Mesenchymal stem cell (in vitro differentiated cells and primary cell): Measurements from ENCODE around the gene NECAB3.
"Not testable (repeated sequence)": the region's sequence is repeated elsewhere in the genome, so short reads cannot be mapped to it uniquely, and the experiment has no call there.

ENCODE experiments used
- DNase-seq: peaks from one replicate; pipeline ENCODE4 v3.0.0-alpha.2; 2013
- H2AFZ ChIP-seq: one replicate; pipeline ENCODE4 v1.6.1; 2013; ENCODE audit warnings: low read depth, mild to moderate bottlenecking, control low read depth, inconsistent platforms, low read length, moderate library complexity
- H2AK5ac ChIP-seq: 2 replicates; pipeline ENCODE4 v1.6.1; 2013; ENCODE audit warnings: low read length, moderate library complexity, mild to moderate bottlenecking, inconsistent platforms; ENCODE audit not compliant: severe bottlenecking
- H2BK120ac ChIP-seq: one replicate; pipeline ENCODE4 v1.6.1; 2013; ENCODE audit warnings: low read depth, mild to moderate bottlenecking, inconsistent platforms, low read length, moderate library complexity
- H2BK12ac ChIP-seq, 2 experiments: one replicate each; pipeline ENCODE4 v1.6.1; 2013; ENCODE audit warnings: inconsistent platforms in 2 of 2, low read length in 2 of 2, mild to moderate bottlenecking in 2 of 2, moderate library complexity in 2 of 2, control low read depth in 1 of 2
- H2BK15ac ChIP-seq: one replicate; pipeline ENCODE4 v1.6.1; 2013; ENCODE audit warnings: mild to moderate bottlenecking, low read depth, inconsistent platforms; ENCODE audit not compliant: poor library complexity, severe bottlenecking
- H2BK5ac ChIP-seq: 2 replicates; pipeline ENCODE4 v1.6.1; 2013; ENCODE audit warnings: low read depth, mild to moderate bottlenecking, low read length, control low read depth, inconsistent platforms; ENCODE audit not compliant: poor library complexity, severe bottlenecking
- H3K14ac ChIP-seq, 2 experiments: one replicate each; pipeline ENCODE4 v1.6.1; 2013; ENCODE audit warnings: inconsistent platforms in 2 of 2, low read length in 2 of 2, control low read depth in 1 of 2, mild to moderate bottlenecking in 1 of 2, moderate library complexity in 1 of 2
- H3K18ac ChIP-seq, 2 experiments: one replicate each; pipeline ENCODE4 v1.6.1; 2013; ENCODE audit warnings: inconsistent platforms in 2 of 2, low read length in 2 of 2, control low read depth in 1 of 2, low read depth in 1 of 2, mild to moderate bottlenecking in 1 of 2
- H3K23ac ChIP-seq, 2 experiments: one replicate each; pipeline ENCODE4 v1.6.1; 2013; ENCODE audit warnings: inconsistent platforms in 2 of 2, low read length in 2 of 2, mild to moderate bottlenecking in 2 of 2, moderate library complexity in 2 of 2, control low read depth in 1 of 2
- H3K27ac ChIP-seq: 2 replicates; pipeline ENCODE4 v1.5.1; 2013; ENCODE audit warnings: mild to moderate bottlenecking, moderate library complexity, low read length, control low read depth, inconsistent platforms; ENCODE audit not compliant: poor library complexity, severe bottlenecking
- H3K27me3 ChIP-seq, 2 experiments: 2 replicates each; pipeline versions ENCODE4 v1.6.1 to v1.7.0; 2013; ENCODE audit warnings: low read length in 2 of 2, mild to moderate bottlenecking in 2 of 2, moderate library complexity in 2 of 2, control low read depth in 1 of 2, inconsistent platforms in 1 of 2; ENCODE audit not compliant: control insufficient read depth in 1 of 2, insufficient read depth in 1 of 2
- H3K36me3 ChIP-seq, 2 experiments: 2 replicates each; pipeline versions ENCODE4 v1.6.1 to v1.7.0; 2013; ENCODE audit warnings: low read length in 2 of 2, control low read depth in 1 of 2, inconsistent platforms in 1 of 2, low read depth in 1 of 2, mild to moderate bottlenecking in 1 of 2; ENCODE audit not compliant: insufficient read depth in 2 of 2, control insufficient read depth in 1 of 2
- H3K4ac ChIP-seq, 2 experiments: one replicate each; pipeline ENCODE4 v1.6.1; 2013; ENCODE audit warnings: inconsistent platforms in 2 of 2, low read length in 2 of 2, mild to moderate bottlenecking in 2 of 2, moderate library complexity in 2 of 2, control low read depth in 1 of 2, low read depth in 1 of 2
- H3K4me1 ChIP-seq: 2 replicates; pipeline ENCODE4 v1.6.1; 2013; ENCODE audit warnings: low read depth, low read length, control low read depth; ENCODE audit not compliant: control insufficient read depth, insufficient read depth
- H3K4me2 ChIP-seq: 2 replicates; pipeline ENCODE4 v1.6.1; 2013; ENCODE audit warnings: low read length, mild to moderate bottlenecking, inconsistent platforms; ENCODE audit not compliant: poor library complexity, severe bottlenecking
- H3K4me3 ChIP-seq, 2 experiments: 2 replicates each; pipeline versions ENCODE4 v1.5.1 to v1.7.0; 2013; ENCODE audit warnings: low read length in 2 of 2, mild to moderate bottlenecking in 2 of 2, control low read depth in 1 of 2, low read depth in 1 of 2; ENCODE audit not compliant: insufficient read depth in 1 of 2
- H3K79me1 ChIP-seq: replicated peaks from 2 replicates; pipeline ENCODE4 v1.6.1; 2013; ENCODE audit warnings: mild to moderate bottlenecking, control low read depth, low read length, inconsistent platforms; ENCODE audit not compliant: poor library complexity, severe bottlenecking
- H3K9ac ChIP-seq: 2 replicates; pipeline ENCODE4 v1.7.0; 2013; ENCODE audit warnings: mild to moderate bottlenecking, low read length, moderate library complexity
- H3K9me3 ChIP-seq: 2 replicates; pipeline ENCODE4 v1.7.0; 2013; ENCODE audit warnings: mild to moderate bottlenecking, low read length; ENCODE audit not compliant: control insufficient read depth
- H4K8ac ChIP-seq: one replicate; pipeline ENCODE4 v1.6.1; 2013; ENCODE audit warnings: inconsistent platforms, mild to moderate bottlenecking, low read length, moderate library complexity
- H4K91ac ChIP-seq: one replicate; pipeline ENCODE4 v1.6.1; 2013; ENCODE audit warnings: mild to moderate bottlenecking, low read length, inconsistent platforms
- WGBS: methylation state at CpG from one replicate; pipeline ENCODE4 v1.1.7; 2013; ENCODE audit warnings: mixed read lengths; 5-methylcytosine and 5-hydroxymethylcytosine counted together

Gene NECAB3

GRCh38 chr20:33636776-33637175 is 37.5 kb downstream of the NECAB3 start:
- no peak overlapping the region for H4K91ac ChIP-seq
- no peak overlapping the region for H3K14ac ChIP-seq
- H3K9me3 ChIP-seq, result no peaks in the 10 kb centered on the region
- no peak overlapping the region for H3K18ac ChIP-seq
- no peak overlapping the region for H2BK12ac ChIP-seq
- no peak overlapping the region for H2BK15ac ChIP-seq
- no peak overlapping the region for H3K27ac ChIP-seq
- H3K79me1 ChIP-seq, result no peaks in the 10 kb centered on the region
- H3K23ac ChIP-seq, result no peak overlapping the region
- no peak overlapping the region for H2BK5ac ChIP-seq
- no peak overlapping the region for H3K4me2 ChIP-seq
- no peak overlapping the region for H2BK120ac ChIP-seq
- no peaks in the 10 kb centered on the region for H3K27me3 ChIP-seq
- no peak overlapping the region for H3K9ac ChIP-seq
- H3K4ac ChIP-seq, result no peak overlapping the region
- H2AK5ac ChIP-seq, result no peak overlapping the region
- no peak overlapping the region for H3K4me3 ChIP-seq
- DNase-seq, result no peak
- no peaks in the 10 kb centered on the region for H3K4me1 ChIP-seq
- H4K8ac ChIP-seq, result no peak overlapping the region
- H3K36me3 ChIP-seq, result peaks cover 23 to 75% of the 10 kb centered on the region in 2 experiments
- WGBS, result 97% methylated on average over 1 of the region's 1 CpG
- no peak overlapping the region for H2AFZ ChIP-seq

GRCh38 chr20:33635341-33635740 is 38.9 kb downstream of the NECAB3 start:
- Histone ChIP-seq H2BK5ac (no peak overlapping the region), H3K18ac (no peak overlapping the region), H3K9me3 (no peaks in the 10 kb centered on the region), H2BK15ac (no peak overlapping the region), H3K27me3 (no peaks in the 10 kb centered on the region), H4K91ac (no peak overlapping the region), H3K79me1 (no peaks in the 10 kb centered on the region), H2AFZ (no peak overlapping the region), H3K4me1 (no peaks in the 10 kb centered on the region), H2AK5ac (no peak overlapping the region), H3K27ac (no peak overlapping the region), H4K8ac (no peak overlapping the region), H3K4me2 (no peak overlapping the region), H3K4me3 (no peak overlapping the region), H3K36me3 (peaks cover 27 to 73% of the 10 kb centered on the region in 2 experiments), H2BK120ac (no peak overlapping the region), H3K14ac (no peak overlapping the region), H2BK12ac (no peak overlapping the region), H3K4ac (no peak overlapping the region), H3K23ac (no peak overlapping the region), H3K9ac (no peak overlapping the region)
- WGBS, result 100% methylated on average over 1 of the region's 3 CpGs
- DNase-seq, result no peak

DNA sequence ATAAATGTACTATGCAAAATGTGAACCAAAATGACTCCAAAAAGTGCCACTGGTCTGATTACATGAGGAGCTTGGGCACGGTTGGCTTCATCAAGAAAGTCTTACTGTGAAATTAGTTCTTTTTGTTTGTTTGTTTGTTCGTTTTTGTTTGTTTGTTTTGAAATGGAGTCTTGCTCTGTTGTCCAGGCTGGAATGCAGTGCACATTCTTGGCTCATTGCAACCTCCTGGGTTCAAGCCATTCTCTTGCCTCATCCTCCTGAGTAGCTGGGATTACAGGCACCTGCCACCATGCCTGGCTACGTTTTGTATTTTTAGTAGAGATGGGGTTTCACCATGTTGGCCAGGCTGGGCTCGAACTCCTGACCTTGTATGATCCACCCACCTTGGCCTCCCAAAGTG is 42.3 kb downstream of the NECAB3 start:
- not testable (repeated sequence) for H2BK120ac ChIP-seq, H4K91ac ChIP-seq, H3K4me3 ChIP-seq, H4K8ac ChIP-seq, H3K18ac ChIP-seq, H3K27me3 ChIP-seq, H2BK5ac ChIP-seq, H2BK12ac ChIP-seq, H3K23ac ChIP-seq, H3K79me1 ChIP-seq, H3K27ac ChIP-seq, H2AK5ac ChIP-seq, H3K9ac ChIP-seq, H2BK15ac ChIP-seq, H3K4me1 ChIP-seq, H3K4me2 ChIP-seq, H3K9me3 ChIP-seq, DNase-seq, H3K4ac ChIP-seq, H2AFZ ChIP-seq, H3K14ac ChIP-seq
- WGBS, result 87% methylated on average over 3 of the region's 4 CpGs
- peaks cover 34 to 76% of the 10 kb centered on the region in 2 experiments for H3K36me3 ChIP-seq

DNA sequence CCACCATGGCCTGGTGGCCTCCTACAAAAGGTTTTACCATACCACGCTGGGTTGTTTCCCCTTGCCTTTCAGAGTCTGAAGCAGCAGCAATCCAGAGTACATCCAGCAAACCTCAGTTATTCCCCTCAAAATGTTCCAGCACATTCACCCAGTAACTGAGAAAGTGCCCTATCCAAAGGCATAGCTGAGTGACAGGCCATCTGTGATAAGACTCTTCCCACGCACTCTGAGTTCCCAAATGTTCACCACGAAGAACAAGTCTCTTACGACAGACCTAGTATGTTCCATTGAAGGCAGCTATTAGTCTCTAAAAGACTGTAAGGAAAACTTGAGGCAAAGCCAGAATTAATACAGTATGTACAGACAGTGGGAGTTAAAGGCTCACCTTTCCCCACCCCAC is 43.7 kb downstream of the NECAB3 start:
- Histone ChIP-seq H3K4me3 (no peak overlapping the region), H3K4me1 (no peaks in the 10 kb centered on the region), H3K4ac (no peak overlapping the region), H2AFZ (no peak overlapping the region), H2AK5ac (no peak overlapping the region), H3K27ac (no peak overlapping the region), H3K36me3 (peaks cover 37 to 79% of the 10 kb centered on the region in 2 experiments), H3K14ac (no peak overlapping the region), H4K8ac (no peak overlapping the region), H3K79me1 (no peaks in the 10 kb centered on the region), H3K27me3 (no peaks in the 10 kb centered on the region), H4K91ac (no peak overlapping the region), H3K9me3 (no peaks in the 10 kb centered on the region), H2BK120ac (no peak overlapping the region), H3K4me2 (no peak overlapping the region), H2BK12ac (no peak overlapping the region), H3K18ac (no peak overlapping the region), H3K23ac (no peak overlapping the region), H2BK15ac (no peak overlapping the region), H2BK5ac (no peak overlapping the region), H3K9ac (no peak overlapping the region)
- DNase-seq, result no peak
- 100% methylated on average over 2 of the region's 4 CpGs for WGBS
